ENCODE results near the gene PTN.
"Not testable (repeated sequence)": the region's sequence is repeated elsewhere in the genome, so short reads cannot be mapped to it uniquely, and the experiment has no call there.

DNA sequence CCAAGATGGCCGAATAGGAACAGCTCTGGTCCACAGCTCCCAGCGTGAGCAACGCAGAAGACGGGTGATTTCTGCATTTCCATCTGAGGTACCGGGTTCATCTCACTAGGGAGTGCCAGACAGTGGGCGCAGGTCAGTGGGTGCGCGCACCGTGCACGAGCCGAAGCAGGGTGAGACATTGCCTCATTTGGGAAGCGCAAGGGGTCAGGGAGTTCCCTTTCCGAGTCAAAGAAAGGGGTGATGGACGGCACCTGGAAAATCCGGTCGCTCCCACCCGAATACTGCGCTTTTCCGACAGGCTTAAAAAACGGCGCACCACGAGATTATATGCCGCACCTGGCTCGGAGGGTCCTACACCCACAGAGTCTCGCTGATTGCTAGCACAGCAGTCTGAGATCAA, 161.9 kb downstream of the PTN start:
- TF ChIP-seq, protein P1, sequence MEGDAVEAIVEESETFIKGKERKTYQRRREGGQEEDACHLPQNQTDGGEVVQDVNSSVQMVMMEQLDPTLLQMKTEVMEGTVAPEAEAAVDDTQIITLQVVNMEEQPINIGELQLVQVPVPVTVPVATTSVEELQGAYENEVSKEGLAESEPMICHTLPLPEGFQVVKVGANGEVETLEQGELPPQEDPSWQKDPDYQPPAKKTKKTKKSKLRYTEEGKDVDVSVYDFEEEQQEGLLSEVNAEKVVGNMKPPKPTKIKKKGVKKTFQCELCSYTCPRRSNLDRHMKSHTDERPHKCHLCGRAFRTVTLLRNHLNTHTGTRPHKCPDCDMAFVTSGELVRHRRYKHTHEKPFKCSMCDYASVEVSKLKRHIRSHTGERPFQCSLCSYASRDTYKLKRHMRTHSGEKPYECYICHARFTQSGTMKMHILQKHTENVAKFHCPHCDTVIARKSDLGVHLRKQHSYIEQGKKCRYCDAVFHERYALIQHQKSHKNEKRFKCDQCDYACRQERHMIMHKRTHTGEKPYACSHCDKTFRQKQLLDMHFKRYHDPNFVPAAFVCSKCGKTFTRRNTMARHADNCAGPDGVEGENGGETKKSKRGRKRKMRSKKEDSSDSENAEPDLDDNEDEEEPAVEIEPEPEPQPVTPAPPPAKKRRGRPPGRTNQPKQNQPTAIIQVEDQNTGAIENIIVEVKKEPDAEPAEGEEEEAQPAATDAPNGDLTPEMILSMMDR (IDR thresholded peaks at IDR 0.05; ENCODE audit: insufficient read depth, low read length, poor library complexity, severe bottlenecking), result not testable (repeated sequence)
- TF ChIP-seq EZH2phosphoT487 (conservative IDR thresholded peaks at IDR 0.05; ENCODE audit: low read length), result not testable (repeated sequence)

Data from SU-DHL-6 (cell line).